HEK293 (cell line): ENCODE results near the gene DR1.

Experiments used
- CTCF ChIP-seq: fragments of 450-650 bp; formaldehyde crosslinking; IDR thresholded peaks from 2 replicates; pipeline ENCODE4 v1.5.1; 2016; ENCODE audit warnings: missing biosample characterization, missing genetic modification characterization
- RBAK ChIP-seq: fragments of 450-650 bp; formaldehyde crosslinking; IDR thresholded peaks from 2 replicates; pipeline ENCODE4 v1.5.1; 2016; ENCODE audit warnings: missing biosample characterization, missing genetic modification characterization
- REST ChIP-seq: fragments of 450-650 bp; formaldehyde crosslinking; IDR thresholded peaks from 2 replicates; pipeline ENCODE4 v1.5.1; 2016; ENCODE audit warnings: missing biosample characterization, missing genetic modification characterization
- TRIM28 ChIP-seq: IDR thresholded peaks from 2 replicates; pipeline ENCODE4 v1.6.1; 2011; ENCODE audit warnings: low read length, control low read depth, borderline replicate concordance
- ZBTB26 ChIP-seq: fragments of 450-650 bp; formaldehyde crosslinking; optimal IDR thresholded peaks from 2 replicates; pipeline ENCODE3; 2016; ENCODE audit warnings: missing biosample characterization, mild to moderate bottlenecking, missing genetic modification characterization
- ZNF140 ChIP-seq: fragments of 450-650 bp; formaldehyde crosslinking; IDR thresholded peaks from 2 replicates; pipeline ENCODE4 v1.5.1; 2016; ENCODE audit warnings: missing biosample characterization, missing genetic modification characterization

- TF ChIP-seq CTCF (tag by site-specific recombination) (no peak), REST (no peak), TRIM28 (no peak), ZBTB26 (tag by site-specific recombination) (no peak), RBAK (tag by site-specific recombination) (no peak), ZNF140 (tag by site-specific recombination) (no peak)
These were observed 44.6 kb upstream of the DR1 start for GRCh38 chr1:93301131-93301530.
